ENCODE measurements around the gene TRIM45.

DNA sequence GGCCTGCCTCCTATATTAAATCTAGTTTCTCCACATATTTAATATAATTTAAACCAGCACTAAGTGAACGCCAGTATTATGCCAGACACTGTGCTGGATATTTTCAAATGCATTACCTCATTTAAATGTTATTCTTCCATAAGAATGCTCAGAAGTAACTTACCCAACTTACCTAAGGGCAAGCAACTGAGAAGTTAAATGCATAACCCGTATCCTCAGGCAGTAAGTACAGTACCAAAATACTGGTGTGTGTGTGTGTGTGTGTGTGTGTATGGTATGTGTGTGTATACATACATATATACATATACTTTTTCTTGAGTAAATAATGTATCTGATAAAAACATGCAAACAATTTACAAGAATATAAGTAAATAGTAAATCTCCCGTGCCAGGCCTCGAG lies 9.0 kb upstream of the TRIM45 start:
- TF ChIP-seq CTCF (IDR thresholded peaks at IDR 0.05) (no peak), POLR2A (IDR thresholded peaks at IDR 0.05) (no peak)
